GM18499 (cell line): Measurements from ENCODE around the gene CRABP2.

Experiments used
- ATAC-seq: cut with Tn5 transposase; IDR thresholded peaks from one replicate; pipeline ENCODE4 v1.9.1; 2021; ENCODE audit warnings: moderate number of reproducible peaks; ENCODE audit not compliant: insufficient read depth, unreplicated experiment

CRABP2 gene

GRCh38 chr1:156675210-156676113, 29.9 kb downstream of the CRABP2 start:
- no peak for ATAC-seq

DNA sequence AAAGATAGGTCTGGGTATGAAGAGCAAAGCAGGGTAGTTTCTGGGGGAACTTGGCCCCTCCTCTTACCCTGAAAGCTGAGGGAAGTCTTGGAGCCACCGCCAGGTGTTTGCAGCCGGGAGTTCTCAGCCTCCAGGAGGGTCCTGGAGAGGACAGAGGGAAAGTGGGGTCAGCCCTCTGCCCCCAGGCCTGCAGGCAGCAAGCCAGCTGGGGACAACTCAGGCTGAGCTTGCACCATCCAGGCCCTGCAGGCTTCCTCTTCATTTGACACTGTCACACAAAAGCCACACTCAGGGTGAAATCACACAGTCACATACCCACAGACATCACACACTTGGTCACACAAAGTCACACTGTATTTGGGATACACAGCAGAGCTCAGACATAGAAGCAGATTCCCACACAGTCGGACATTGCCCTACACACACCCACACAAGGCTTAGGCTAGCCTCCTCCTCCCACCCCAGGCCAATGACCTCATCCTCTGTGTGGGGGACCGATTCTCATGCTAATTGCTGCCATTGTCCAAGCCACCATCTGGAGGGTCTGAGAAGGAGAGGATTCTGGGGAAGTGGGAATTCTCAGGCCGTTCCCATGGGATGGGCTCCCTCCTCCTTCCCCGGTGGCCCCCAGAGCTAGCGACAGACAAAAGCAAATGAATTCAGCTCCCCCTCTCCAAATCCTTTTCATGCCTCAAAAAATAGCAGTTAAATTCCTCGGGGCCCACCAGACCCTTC, 31.8 kb downstream of the CRABP2 start:
- no peak for ATAC-seq

GRCh38 chr1:156671804-156672203, 33.6 kb downstream of the CRABP2 start:
- no peak for ATAC-seq

GRCh38 chr1:156670791-156671190, 34.6 kb downstream of the CRABP2 start:
- ATAC-seq: no peak

DNA sequence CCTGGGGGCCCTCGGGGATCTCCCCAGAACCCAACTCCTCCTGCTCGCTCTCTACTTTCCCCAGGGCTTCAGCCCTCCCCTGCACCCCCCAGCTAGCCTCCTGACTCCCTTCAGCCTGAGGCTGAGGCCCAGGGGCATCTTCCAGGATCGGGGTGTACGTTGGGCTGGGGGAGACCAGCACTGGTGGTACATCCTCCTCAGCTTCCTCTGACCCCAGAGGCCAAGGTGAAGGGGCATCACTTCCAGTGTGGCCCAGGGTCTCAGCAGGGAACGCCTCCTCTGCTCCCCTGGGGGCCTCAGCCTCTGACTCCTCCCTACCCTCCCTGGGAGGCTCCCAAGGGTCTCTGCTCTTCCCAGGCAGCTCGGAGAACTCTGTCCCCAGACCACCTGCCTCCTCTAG, 35.0 kb downstream of the CRABP2 start:
- no peak for ATAC-seq

DNA sequence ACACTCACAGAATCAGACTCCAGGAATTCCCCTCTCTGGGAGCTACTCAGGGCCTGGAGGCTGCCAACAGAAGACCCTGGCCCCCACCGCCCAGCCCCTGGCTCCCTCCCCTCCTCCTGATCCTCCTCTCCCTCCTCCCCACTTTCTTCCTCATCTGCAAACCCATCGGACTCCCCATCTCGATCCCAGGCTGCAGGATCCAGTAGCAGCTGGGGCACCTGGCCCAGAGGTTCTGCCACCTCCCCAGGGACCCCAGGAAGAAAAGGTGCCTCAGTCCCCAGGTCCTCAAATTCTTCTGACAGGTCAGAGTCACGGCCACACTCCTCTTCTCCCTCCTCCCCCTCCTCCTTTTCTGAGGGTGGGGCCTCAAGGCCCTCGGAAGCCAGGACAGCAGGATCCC, 35.6 kb downstream of the CRABP2 start:
- ATAC-seq: no peak

DNA sequence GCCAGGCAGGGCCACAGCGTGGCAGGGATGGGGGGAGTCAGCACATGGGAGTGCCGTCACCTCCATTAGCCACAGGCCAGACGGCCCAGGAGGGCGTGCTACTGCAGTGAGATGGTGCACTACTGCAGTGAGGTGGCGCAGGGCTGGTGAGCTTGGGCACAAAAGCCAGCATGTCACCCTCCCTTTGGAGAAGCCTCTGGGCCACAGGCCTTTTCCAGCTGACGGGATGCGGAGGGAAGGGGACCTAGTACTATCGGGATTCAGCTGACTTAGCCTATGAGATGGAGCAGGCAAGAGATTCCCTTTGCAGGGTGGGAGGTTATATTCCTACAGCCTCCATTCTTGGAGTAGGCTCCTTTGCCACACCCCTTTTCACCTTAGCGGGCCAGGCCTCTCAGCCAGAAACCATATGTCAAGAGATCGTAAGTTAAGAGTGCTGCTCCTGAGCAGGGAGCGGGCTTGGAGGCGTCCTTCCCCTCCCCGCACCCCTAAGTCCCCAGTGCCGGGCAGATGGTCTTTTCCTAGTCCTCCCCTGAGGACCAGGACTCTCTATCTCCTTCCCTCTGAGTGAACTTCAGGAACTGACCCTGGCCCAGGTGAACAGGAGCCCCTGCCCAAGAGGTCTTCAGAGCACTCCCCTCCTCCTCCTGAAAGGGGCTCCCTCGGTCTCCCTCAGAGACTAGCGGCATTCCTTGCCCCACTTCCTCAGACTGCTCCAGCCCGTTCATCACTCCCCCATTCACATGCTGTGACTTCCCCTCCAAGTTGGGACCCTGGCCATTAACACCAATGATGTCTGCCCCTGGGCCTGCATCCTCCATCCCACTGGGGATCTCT, 36.4 kb downstream of the CRABP2 start:
- ATAC-seq: no peak

- no peak for ATAC-seq
These were observed 37.2 kb downstream of the CRABP2 start for GRCh38 chr1:156667968-156668709.

GRCh38 chr1:156667610-156667967, 37.8 kb downstream of the CRABP2 start:
- no peak for ATAC-seq

GRCh38 chr1:156666862-156667609, 38.3 kb downstream of the CRABP2 start:
- ATAC-seq: no peak

DNA sequence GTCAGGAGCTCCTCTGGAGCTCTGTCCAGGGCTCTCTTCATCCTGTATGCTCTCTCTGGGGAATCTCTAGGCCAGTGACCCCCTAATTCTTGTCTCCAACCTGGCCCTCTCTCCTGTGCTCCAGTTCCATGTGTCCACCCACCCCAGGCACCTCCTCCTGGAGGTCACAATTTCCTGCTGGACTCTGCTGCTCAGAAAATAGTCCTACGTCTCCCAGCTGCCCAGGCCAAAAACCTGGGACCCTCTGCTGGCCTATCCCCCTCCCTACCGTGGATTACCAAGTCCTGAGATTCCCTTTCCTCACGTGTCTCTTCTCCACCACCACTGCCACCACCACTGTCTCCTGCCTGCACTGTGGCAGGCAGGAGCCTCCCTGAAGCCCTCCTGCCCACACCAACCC, 39.8 kb downstream of the CRABP2 start:
- no peak for ATAC-seq

- ATAC-seq: no peak
These were observed 40.5 kb downstream of the CRABP2 start for GRCh38 chr1:156664767-156665411.

DNA sequence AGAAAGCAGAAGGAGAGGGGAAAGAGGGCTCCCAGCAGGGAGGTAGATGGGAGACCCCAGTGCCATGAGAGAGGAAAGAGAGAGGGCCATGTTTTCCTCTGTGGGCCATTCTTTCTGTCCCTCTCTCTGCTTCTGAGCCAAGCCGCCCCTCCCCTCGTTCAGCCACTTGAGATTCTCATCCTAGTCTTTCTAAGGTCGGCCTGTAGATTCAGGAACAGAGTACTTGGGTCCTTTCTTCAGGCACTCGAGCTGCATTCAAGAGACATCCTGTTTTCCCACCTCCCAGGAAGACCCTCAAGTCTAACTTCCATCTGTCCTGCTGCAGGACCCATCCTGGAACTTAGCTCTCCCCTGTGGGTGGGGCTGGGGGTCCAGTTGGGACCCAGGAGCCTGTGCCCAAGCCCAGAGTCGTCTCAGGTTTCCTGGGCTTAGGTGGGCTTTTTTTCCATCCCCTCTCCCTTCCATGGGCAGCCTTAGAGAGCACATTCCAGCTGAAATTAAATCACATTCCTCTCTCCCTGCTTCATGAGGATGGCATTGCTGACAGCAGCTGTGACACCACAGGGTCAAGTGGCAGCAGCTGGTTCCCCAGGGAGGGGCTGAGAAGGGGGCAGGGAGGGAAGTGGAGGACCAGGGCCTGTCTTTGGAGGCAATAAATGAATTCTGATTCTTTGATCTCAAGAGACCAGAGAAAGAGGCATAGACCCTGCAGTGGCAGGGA, 41.2 kb downstream of the CRABP2 start:
- ATAC-seq: no peak

GRCh38 chr1:156663178-156663577, 42.2 kb downstream of the CRABP2 start:
- no peak for ATAC-seq

GRCh38 chr1:156662800-156663055, 42.7 kb downstream of the CRABP2 start:
- no peak for ATAC-seq

GRCh38 chr1:156662005-156662799, 43.2 kb downstream of the CRABP2 start:
- no peak for ATAC-seq

- no peak for ATAC-seq
These were observed 44.7 kb downstream of the CRABP2 start for GRCh38 chr1:156660752-156661112.
